HEK293 (cell line): Measurements from ENCODE around the gene SLBP.

Experiments used
- CTCF ChIA-PET: fragments of 350-600 bp; formaldehyde crosslinking; extraction: SDS; loops from one replicate; lab custom pipeline; 2021; ENCODE audit warnings: antibody characterized with exemption; lab: Yijun Ruan, JAX
- POLR2A ChIA-PET: fragments of 300-600 bp; formaldehyde crosslinking; extraction: SDS; loops from one replicate; lab custom pipeline; 2020; ENCODE audit warnings: antibody characterized with exemption, inconsistent platforms; lab: Yijun Ruan, JAX
- H3K27ac ChIP-seq: fragments of 200-500 bp; sonication (Bioruptor generic); 2 replicates; pipeline ENCODE4 v1.5.1; 2014; ENCODE audit warnings: low read depth, low read length, control low read depth, inconsistent platforms; ENCODE audit errors: extremely low read depth
- H3K36me3 ChIP-seq, 2 experiments: fragments of 200-500 bp in 1 of 2; sonication (Bioruptor generic) in 1 of 2; 1 replicate in 1 of 2; 2 replicates in 1 of 2; pipeline ENCODE4 v1.5.1; 2014 to 2017; ENCODE audit warnings: inconsistent platforms in 2 of 2, low read length in 2 of 2; ENCODE audit not compliant: control insufficient read depth in 2 of 2, insufficient read depth in 1 of 2
- H3K4me1 ChIP-seq: fragments of 200-500 bp; sonication (Bioruptor generic); 2 replicates; pipeline ENCODE4 v1.5.1; 2014; ENCODE audit warnings: mild to moderate bottlenecking, low read length, inconsistent platforms; ENCODE audit not compliant: control insufficient read depth, insufficient read depth
- H3K4me3 ChIP-seq: 2 replicates; pipeline ENCODE4 v1.5.1; 2011; ENCODE audit warnings: low read depth, mild to moderate bottlenecking, control low read depth, low read length, moderate library complexity
- H3K9me3 ChIP-seq: fragments of 200-500 bp; sonication (Bioruptor generic); 2 replicates; pipeline ENCODE4 v1.5.1; 2014; ENCODE audit warnings: low read depth, low read length, inconsistent platforms; ENCODE audit not compliant: control insufficient read depth, insufficient read depth
- ATF2 ChIP-seq: fragments of 450-650 bp; formaldehyde crosslinking; IDR thresholded peaks from 2 replicates; pipeline ENCODE4 v1.5.1; 2016; ENCODE audit warnings: missing biosample characterization, missing genetic modification characterization, low read depth
- BCL11B ChIP-seq: fragments of 450-650 bp; formaldehyde crosslinking; IDR thresholded peaks from 2 replicates; pipeline ENCODE4 v1.5.1; 2016; ENCODE audit warnings: low read depth, missing biosample characterization, missing genetic modification characterization
- CTCF ChIP-seq: fragments of 450-650 bp; formaldehyde crosslinking; IDR thresholded peaks from 2 replicates; pipeline ENCODE4 v1.5.1; 2016; ENCODE audit warnings: missing biosample characterization, missing genetic modification characterization
- EGR2 ChIP-seq: fragments of 450-650 bp; formaldehyde crosslinking; IDR thresholded peaks from 2 replicates; pipeline ENCODE4 v1.5.1; 2016; ENCODE audit warnings: low read depth, missing biosample characterization, missing genetic modification characterization
- GLIS1 ChIP-seq: fragments of 450-650 bp; formaldehyde crosslinking; IDR thresholded peaks from 2 replicates; pipeline ENCODE4 v1.5.1; 2016; ENCODE audit warnings: missing biosample characterization, missing genetic modification characterization
- GLIS2 ChIP-seq: fragments of 450-650 bp; formaldehyde crosslinking; IDR thresholded peaks from 2 replicates; pipeline ENCODE4 v1.5.1; 2016; ENCODE audit warnings: missing biosample characterization, missing genetic modification characterization
- KLF8 ChIP-seq: fragments of 450-650 bp; formaldehyde crosslinking; IDR thresholded peaks from 2 replicates; pipeline ENCODE4 v1.5.1; 2016; ENCODE audit warnings: missing biosample characterization, missing genetic modification characterization
- PATZ1 ChIP-seq: fragments of 450-650 bp; formaldehyde crosslinking; IDR thresholded peaks from 2 replicates; pipeline ENCODE4 v1.5.1; 2016; ENCODE audit warnings: missing biosample characterization, missing genetic modification characterization
- SP2 ChIP-seq: fragments of 450-650 bp; formaldehyde crosslinking; IDR thresholded peaks from 2 replicates; pipeline ENCODE4 v1.5.1; 2016; ENCODE audit warnings: missing biosample characterization, missing genetic modification characterization
- YY1 ChIP-seq: fragments of 450-650 bp; formaldehyde crosslinking; IDR thresholded peaks from 2 replicates; pipeline ENCODE4 v1.5.1; 2018; ENCODE audit warnings: missing biosample characterization, missing genetic modification characterization
- YY2 ChIP-seq: fragments of 450-650 bp; formaldehyde crosslinking; IDR thresholded peaks from 2 replicates; pipeline ENCODE4 v1.5.1; 2016; ENCODE audit warnings: missing biosample characterization, missing genetic modification characterization
- ZBTB8A ChIP-seq: fragments of 450-650 bp; formaldehyde crosslinking; IDR thresholded peaks from 2 replicates; pipeline ENCODE4 v1.5.1; 2016; ENCODE audit warnings: missing biosample characterization, missing genetic modification characterization
- ZNF114 ChIP-seq: fragments of 450-650 bp; formaldehyde crosslinking; IDR thresholded peaks from 2 replicates; pipeline ENCODE4 v1.5.0; 2017; ENCODE audit warnings: missing biosample characterization, missing genetic modification characterization
- ZNF138 ChIP-seq: fragments of 450-650 bp; formaldehyde crosslinking; IDR thresholded peaks from 2 replicates; pipeline ENCODE4 v1.5.1; 2016; ENCODE audit warnings: missing biosample characterization, missing genetic modification characterization, borderline replicate concordance
- ZNF211 ChIP-seq: fragments of 450-650 bp; formaldehyde crosslinking; IDR thresholded peaks from 2 replicates; pipeline ENCODE4 v1.5.1; 2016; ENCODE audit warnings: low read depth, missing biosample characterization, missing genetic modification characterization
- ZNF280C ChIP-seq: fragments of 450-650 bp; formaldehyde crosslinking; IDR thresholded peaks from 2 replicates; pipeline ENCODE4 v1.5.1; 2016; ENCODE audit warnings: missing biosample characterization, missing genetic modification characterization
- ZNF404 ChIP-seq: fragments of 450-650 bp; formaldehyde crosslinking; IDR thresholded peaks from 2 replicates; pipeline ENCODE4 v1.5.1; 2017; ENCODE audit warnings: missing biosample characterization, missing genetic modification characterization
- ZNF426 ChIP-seq: fragments of 450-650 bp; formaldehyde crosslinking; IDR thresholded peaks from 2 replicates; pipeline ENCODE4 v1.5.1; 2017; ENCODE audit warnings: missing biosample characterization, missing genetic modification characterization, mild to moderate bottlenecking, inconsistent platforms, moderate library complexity
- ZNF580 ChIP-seq: fragments of 450-650 bp; formaldehyde crosslinking; IDR thresholded peaks from 2 replicates; pipeline ENCODE4 v1.5.1; 2016; ENCODE audit warnings: missing biosample characterization, missing genetic modification characterization
- ZNF600 ChIP-seq: fragments of 450-650 bp; formaldehyde crosslinking; IDR thresholded peaks from 2 replicates; pipeline ENCODE4 v1.5.1; 2016; ENCODE audit warnings: missing biosample characterization, missing genetic modification characterization

Gene SLBP

GRCh38 chr4:1760521-1761071 lies 48.5 kb upstream of the SLBP start (continued):
- no peak for TF ChIP-seq ZNF580 (tag by site-specific recombination)
- TF ChIP-seq ZNF600 (tag by site-specific recombination) = 0 out of 2 replicates have a peak, but pooled peaks have one; percentile 27
- TF ChIP-seq YY1 (tag by site-specific recombination) = no peak
- TF ChIP-seq EGR2 (tag by site-specific recombination) = peak; percentile 9; the same call in 1 of the 2 replicates
- no peak for TF ChIP-seq ZNF211 (tag by site-specific recombination)
- no peak for TF ChIP-seq BCL11B (tag by site-specific recombination)
- peak; percentile 63 for TF ChIP-seq GLIS2 (tag by site-specific recombination)
- peak; percentile 41; the same call in 1 of the 2 replicates for TF ChIP-seq SP2 (tag by site-specific recombination)
- no peak for TF ChIP-seq ZNF114 (tag by site-specific recombination)
- no peak for TF ChIP-seq ZNF138 (tag by site-specific recombination)
- no peak for TF ChIP-seq YY2 (tag by site-specific recombination)
- no peak for TF ChIP-seq ZNF404 (tag by site-specific recombination)
- no peak for TF ChIP-seq ZNF426 (tag by site-specific recombination)
- no peak for TF ChIP-seq CTCF
- TF ChIP-seq PATZ1 (tag by site-specific recombination) = peak; percentile 34; the same call in 1 of the 2 replicates
- TF ChIP-seq GLIS1 (tag by site-specific recombination) = peak; percentile 42; the same call in 1 of the 2 replicates
- no peak for TF ChIP-seq ATF2 (tag by site-specific recombination)
- TF ChIP-seq, all 188 proteins: peak for 8

GRCh38 chr4:1759818-1760223 lies 47.7 kb upstream of the SLBP start:
- CTCF ChIA-PET = interaction anchor here (1.0 to 1.6 kb wide), 2 partner anchors 33 to 51 kb away, joined by 3 to 4 read pairs; no protein-coding TSS in a partner anchor
- TF ChIP-seq ZBTB8A (tag by site-specific recombination) (peak; percentile 45; the same call in 1 of the 2 replicates), ZNF280C (no peak), KLF8 (0 out of 2 replicates have a peak, but pooled peaks have one; percentile 4)
- TF ChIP-seq, all 188 proteins: peak for 2
- H3K4me1 ChIP-seq = no peaks in the 10 kb centered on the region
- no peak overlapping the region for H3K27ac ChIP-seq
- H3K9me3 ChIP-seq = no peaks in the 10 kb centered on the region
- POLR2A ChIA-PET = no interaction called here
- H3K4me3 ChIP-seq = no peak overlapping the region
- H3K36me3 ChIP-seq = no peaks in the 10 kb centered on the region
